Aorta (tissue), 5 donors: ENCODE measurements around the gene MYO15A. TPM values are rescaled to one million over a fixed set of nuclear protein-coding genes. Genes with fewer than 3 reads are reported as not detected.

Experiments used
- ATAC-seq: fragments of 200-7000 bp; cut with Tn5 transposase; one replicate; pipeline ENCODE4 v1.9.1; 2022; ENCODE audit warnings: moderate library complexity; ENCODE audit not compliant: low FRiP score
- DNase-seq, 2 donors: peaks; one replicate each; pipeline ENCODE4 v3.0.0-alpha.2; 2020
- H3K27ac ChIP-seq, 2 donors: one replicate each; pipeline ENCODE4 v1.5.1; 2013; ENCODE audit warnings: low read length in 2 of 2, mild to moderate bottlenecking in 2 of 2, moderate library complexity in 2 of 2, control low read depth in 1 of 2, inconsistent platforms in 1 of 2, low read depth in 1 of 2
- H3K27me3 ChIP-seq, 2 donors: one replicate each; pipeline ENCODE4 v1.6.1; 2013; ENCODE audit warnings: control low read depth in 1 of 2, low read length in 1 of 2, mild to moderate bottlenecking in 1 of 2, moderate library complexity in 1 of 2; ENCODE audit not compliant: insufficient read depth in 2 of 2, control insufficient read depth in 1 of 2
- H3K36me3 ChIP-seq, 2 donors: one replicate each; pipeline ENCODE4 v1.6.1; 2013; ENCODE audit warnings: control low read depth in 1 of 2, low read length in 1 of 2, mild to moderate bottlenecking in 1 of 2; ENCODE audit not compliant: insufficient read depth in 2 of 2, control insufficient read depth in 1 of 2
- H3K4me1 ChIP-seq, 2 donors: one replicate each; pipeline ENCODE4 v1.6.1; 2013; ENCODE audit warnings: low read length in 2 of 2, control low read depth in 1 of 2, mild to moderate bottlenecking in 1 of 2, moderate library complexity in 1 of 2; ENCODE audit not compliant: insufficient read depth in 2 of 2, control insufficient read depth in 1 of 2
- H3K4me3 ChIP-seq, 2 donors: one replicate each; pipeline ENCODE4 v1.5.1; 2013; ENCODE audit warnings: low read length in 2 of 2, control low read depth in 1 of 2, mild to moderate bottlenecking in 1 of 2
- H3K9me3 ChIP-seq: one replicate; pipeline ENCODE4 v1.6.1; 2013; ENCODE audit warnings: mild to moderate bottlenecking, low read length; ENCODE audit not compliant: control insufficient read depth
- WGBS, 2 donors: extraction: QIAGEN DNeasy Blood & Tissue Kit; methylation state at CpG; one replicate each; pipeline ENCODE4 v1.1.7; 2013; 5-methylcytosine and 5-hydroxymethylcytosine counted together
- intact Hi-C, 2 donors: fragments of 100-400 bp; cut with DNase I; formaldehyde crosslinking; loops; one replicate each; pipeline versions ENCODE4 v1.14.2 to v1.15.0; 2022
- polyA plus RNA-seq, 2 donors: library from polyadenylated mRNA; stranded (reverse); fragments of 200-250 nt; gene quantifications; one replicate each; pipeline ENCODE4 v1.2.3, GENCODE V29; 2013
- total RNA-seq, 2 donors: library from RNA; stranded (reverse); fragmentation: NEBNext Ultra II Directional; extraction: Animal tissue kit (Norgen Biotek cat#: 25700); gene quantifications; one replicate each; pipeline ENCODE4 v1.2.1, GENCODE V29; 2021
- donor health status: healthy with polysubstance abuse.
- donor health status: Bipolar disorder and iron deficiency.
- donor health status: DM: no; HTN: no; CAD: no.
- donor health status: DM: no; HTN: no; CAD: no.
- donor health status: DM: yes; HTN: yes; CAD: no.

Gene MYO15A
- total and polyA plus RNA-seq, 4 donors, result 0.25 to 7.5 (median 3.2) TPM

- H3K27ac ChIP-seq, result no peak overlapping the region
- no peaks in the 10 kb centered on the region for H3K36me3 ChIP-seq
- H3K4me1 ChIP-seq, result no peaks in the 10 kb centered on the region
- intact Hi-C loops, result no loop called here
- WGBS, 2 donors, result 97 to 98% methylated on average over 30 of the region's 30 CpGs
- ATAC-seq (no peak), DNase-seq (no peak)
- H3K4me3 ChIP-seq, result no peak overlapping the region
- no peaks in the 10 kb centered on the region for H3K27me3 ChIP-seq
- peaks cover 2% of the 10 kb centered on the region for H3K9me3 ChIP-seq
Observed at GRCh38 chr17:18119938-18120337, 11.4 kb downstream of the MYO15A start.

DNA sequence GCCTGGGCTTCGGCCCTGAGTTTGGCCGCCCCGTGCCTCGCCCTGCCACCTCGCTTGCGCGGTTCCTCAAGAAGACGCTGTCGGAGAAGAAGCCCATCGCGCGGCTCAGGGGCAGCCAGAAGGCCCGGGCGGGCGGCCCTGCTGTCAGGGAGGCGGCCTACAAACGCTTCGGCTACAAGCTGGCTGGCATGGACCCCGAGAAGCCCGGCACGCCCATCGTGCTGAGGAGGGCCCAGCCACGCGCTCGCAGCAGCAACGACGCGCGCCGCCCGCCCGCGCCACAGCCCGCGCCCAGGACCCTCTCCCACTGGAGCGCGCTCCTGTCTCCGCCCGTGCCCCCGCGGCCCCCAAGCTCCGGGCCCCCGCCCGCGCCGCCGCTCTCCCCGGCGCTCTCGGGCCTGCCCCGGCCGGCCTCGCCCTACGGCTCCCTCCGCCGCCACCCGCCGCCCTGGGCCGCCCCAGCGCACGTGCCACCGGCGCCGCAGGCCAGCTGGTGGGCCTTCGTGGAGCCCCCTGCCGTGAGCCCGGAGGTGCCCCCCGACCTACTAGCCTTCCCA lies 12.0 kb downstream of the MYO15A start:
- 75 to 90% methylated on average over 50 to 68 of the region's 68 CpGs for WGBS, 2 donors
- H3K4me3 ChIP-seq, result no peak overlapping the region
- H3K36me3 ChIP-seq, result no peaks in the 10 kb centered on the region
- no peak overlapping the region for H3K27ac ChIP-seq
- peaks cover 2% of the 10 kb centered on the region for H3K9me3 ChIP-seq
- intact Hi-C loops, result no loop called here
- no peak for DNase-seq
- no peak for ATAC-seq
- H3K27me3 ChIP-seq, result no peaks in the 10 kb centered on the region
- no peaks in the 10 kb centered on the region for H3K4me1 ChIP-seq

DNA sequence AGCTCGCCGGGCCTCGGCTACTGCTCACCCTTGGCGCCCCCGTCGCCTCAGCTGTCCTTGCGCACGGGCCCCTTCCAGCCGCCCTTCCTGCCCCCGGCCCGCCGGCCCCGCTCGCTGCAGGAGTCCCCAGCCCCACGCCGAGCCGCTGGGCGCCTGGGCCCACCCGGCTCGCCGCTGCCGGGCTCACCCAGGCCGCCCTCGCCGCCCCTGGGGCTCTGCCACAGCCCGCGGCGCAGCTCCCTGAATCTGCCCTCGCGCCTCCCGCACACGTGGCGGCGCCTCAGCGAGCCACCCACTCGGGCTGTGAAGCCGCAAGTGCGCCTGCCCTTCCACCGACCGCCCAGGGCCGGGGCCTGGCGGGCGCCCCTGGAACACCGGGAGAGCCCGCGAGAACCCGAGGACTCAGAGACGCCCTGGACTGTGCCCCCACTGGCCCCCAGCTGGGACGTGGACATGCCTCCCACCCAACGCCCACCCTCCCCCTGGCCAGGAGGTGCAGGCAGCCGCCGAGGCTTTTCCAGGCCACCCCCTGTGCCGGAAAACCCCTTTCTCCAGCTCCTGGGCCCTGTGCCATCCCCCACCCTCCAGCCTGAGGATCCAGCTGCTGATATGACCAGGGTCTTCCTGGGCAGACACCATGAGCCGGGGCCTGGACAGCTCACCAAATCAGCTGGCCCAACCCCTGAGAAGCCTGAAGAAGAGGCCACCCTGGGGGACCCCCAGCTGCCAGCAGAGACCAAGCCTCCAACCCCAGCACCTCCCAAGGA lies 12.8 kb downstream of the MYO15A start:
- DNase-seq (no peak), ATAC-seq (no peak)
- no peak overlapping the region for H3K4me3 ChIP-seq
- 87 to 90% methylated on average over 43 to 54 of the region's 54 CpGs for WGBS, 2 donors
- H3K27ac ChIP-seq, result no peak overlapping the region
- no peaks in the 10 kb centered on the region for H3K27me3 ChIP-seq
- intact Hi-C loops, result no loop called here
- H3K4me1 ChIP-seq, result no peaks in the 10 kb centered on the region
- peaks cover 2% of the 10 kb centered on the region for H3K9me3 ChIP-seq
- no peaks in the 10 kb centered on the region for H3K36me3 ChIP-seq

DNA sequence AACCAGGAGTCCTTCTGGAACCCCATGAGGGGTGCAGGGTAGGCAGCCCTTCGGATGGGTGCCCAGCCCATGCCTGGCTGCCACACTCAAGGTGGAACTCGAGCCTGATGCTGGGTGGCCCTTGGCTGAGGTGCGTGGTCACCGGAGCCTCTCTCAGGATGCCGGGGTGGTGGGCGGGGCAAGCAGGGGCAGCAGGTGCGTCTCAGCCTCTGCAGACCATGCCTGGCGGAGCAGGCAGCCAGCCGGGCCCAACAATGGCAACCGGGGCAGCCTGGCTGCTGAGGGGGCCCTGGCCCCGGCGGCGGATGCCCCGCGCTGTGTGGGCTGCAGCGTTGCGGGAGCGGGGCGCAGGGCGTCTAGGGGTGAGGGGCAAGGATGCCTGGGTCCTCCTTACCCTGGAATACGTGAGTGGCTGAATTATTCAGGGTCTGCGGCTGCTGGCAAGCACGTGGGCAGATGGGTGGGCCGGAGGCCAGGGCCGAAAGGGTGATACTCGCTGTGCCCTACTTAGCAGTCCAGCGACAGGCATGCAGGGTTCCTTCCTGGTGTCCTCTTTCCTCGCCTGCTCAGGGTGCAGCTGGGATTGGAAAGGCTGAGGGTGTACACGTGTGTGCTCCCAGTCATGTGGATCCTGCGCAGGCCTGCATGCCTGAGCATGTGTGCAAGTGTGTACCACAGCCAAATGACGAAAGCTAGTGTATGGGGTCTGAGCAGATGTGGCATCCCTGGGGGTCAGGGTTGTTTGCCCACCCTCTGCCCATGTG lies 14.6 kb downstream of the MYO15A start:
- H3K27ac ChIP-seq, result no peak overlapping the region
- intact Hi-C loops, result no loop called here
- H3K4me3 ChIP-seq, result no peak overlapping the region
- DNase-seq (no peak), ATAC-seq (no peak)
- 85% methylated on average over 31 of the region's 31 CpGs for WGBS, 2 donors
- H3K4me1 ChIP-seq, result no peaks in the 10 kb centered on the region
- H3K36me3 ChIP-seq, result no peaks in the 10 kb centered on the region
- H3K9me3 ChIP-seq, result peaks cover 2% of the 10 kb centered on the region
- no peaks in the 10 kb centered on the region for H3K27me3 ChIP-seq

DNA sequence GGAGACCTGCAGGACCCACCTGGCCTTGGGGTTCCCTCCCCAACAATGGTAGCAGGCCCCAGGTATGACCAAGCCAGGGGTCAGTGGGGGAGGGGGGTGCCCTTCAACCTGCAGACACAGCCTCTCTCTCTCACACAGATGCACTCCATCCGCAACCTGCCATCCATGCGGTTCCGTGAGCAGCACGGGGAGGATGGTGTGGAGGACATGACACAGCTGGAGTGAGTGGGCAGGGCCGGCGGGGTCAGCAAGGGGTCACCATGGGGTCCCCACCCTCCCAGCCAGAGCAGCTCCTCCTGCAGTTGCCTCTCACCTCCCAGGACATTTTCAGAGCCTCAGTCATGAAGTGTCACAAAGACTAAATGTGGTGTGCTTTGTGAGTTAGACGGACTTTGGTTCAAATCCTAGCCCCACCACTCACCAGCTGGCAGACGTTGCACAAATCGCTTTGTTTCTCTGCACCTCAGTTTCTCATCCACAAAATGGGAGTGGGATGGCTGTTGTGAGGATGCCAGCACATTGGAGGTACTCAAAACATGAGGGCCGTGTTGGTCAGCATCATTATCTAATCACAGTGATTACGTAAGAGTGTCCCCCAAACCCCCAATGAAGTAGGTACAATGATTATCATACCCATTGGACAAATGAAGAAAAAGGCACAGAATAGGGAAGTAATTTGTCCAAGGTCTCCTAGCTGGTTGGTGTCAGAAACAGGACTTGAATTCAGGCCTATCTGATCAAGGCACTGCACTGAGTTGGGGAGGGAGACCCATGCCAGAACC lies 16.0 kb downstream of the MYO15A start:
- Histone ChIP-seq H3K9me3 (peaks cover 2% of the 10 kb centered on the region), H3K4me1 (no peaks in the 10 kb centered on the region), H3K27ac (no peak overlapping the region), H3K27me3 (no peaks in the 10 kb centered on the region), H3K4me3 (no peak overlapping the region), H3K36me3 (no peaks in the 10 kb centered on the region)
- WGBS, 2 donors, result 79 to 80% methylated on average over 11 of the region's 11 CpGs
- ATAC-seq (no peak), DNase-seq (no peak)
- intact Hi-C loops, result no loop called here

GRCh38 chr17:18129041-18129502 lies 20.5 kb downstream of the MYO15A start:
- no peaks in the 10 kb centered on the region for H3K4me1 ChIP-seq
- 43 to 47% methylated on average over 4 of the region's 4 CpGs for WGBS, 2 donors
- no peak overlapping the region for H3K27ac ChIP-seq
- no peak overlapping the region for H3K4me3 ChIP-seq
- no peak for ATAC-seq
- intact Hi-C loops, result no loop called here
- DNase-seq, result no peak
- no peaks in the 10 kb centered on the region for H3K9me3 ChIP-seq
- H3K36me3 ChIP-seq, result no peaks in the 10 kb centered on the region
- no peaks in the 10 kb centered on the region for H3K27me3 ChIP-seq

- 94% methylated on average over 5 of the region's 5 CpGs for WGBS, 2 donors
- intact Hi-C loops, result no loop called here
- H3K4me1 ChIP-seq, result no peaks in the 10 kb centered on the region
- no peak for ATAC-seq
- H3K27me3 ChIP-seq, result no peaks in the 10 kb centered on the region
- no peak overlapping the region for H3K27ac ChIP-seq
- H3K36me3 ChIP-seq, result no peaks in the 10 kb centered on the region
- no peaks in the 10 kb centered on the region for H3K9me3 ChIP-seq
- H3K4me3 ChIP-seq, result no peak overlapping the region
- DNase-seq, result no peak
Observed at GRCh38 chr17:18132711-18133110, 24.2 kb downstream of the MYO15A start.

DNA sequence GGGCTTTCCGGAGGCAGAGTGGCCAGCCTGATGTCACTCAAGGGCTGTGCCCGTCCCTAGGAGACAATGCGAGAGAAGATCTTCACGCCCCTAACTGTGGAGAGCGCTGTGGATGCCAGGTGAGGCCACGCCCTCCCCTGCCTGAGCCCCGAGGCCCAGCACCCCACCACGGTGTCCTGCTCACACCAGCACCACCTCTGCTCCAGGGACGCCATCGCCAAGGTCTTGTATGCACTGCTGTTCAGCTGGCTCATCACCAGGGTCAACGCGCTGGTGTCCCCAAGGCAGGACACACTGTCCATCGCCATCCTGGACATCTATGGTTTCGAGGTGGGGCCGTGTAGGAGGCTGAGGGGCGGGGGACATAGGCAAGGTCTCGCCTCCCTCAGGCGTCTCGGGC lies 27.8 kb downstream of the MYO15A start:
- Histone ChIP-seq H3K4me1 (no peaks in the 10 kb centered on the region), H3K27ac (no peak overlapping the region), H3K27me3 (no peaks in the 10 kb centered on the region), H3K36me3 (no peaks in the 10 kb centered on the region), H3K9me3 (no peaks in the 10 kb centered on the region), H3K4me3 (no peak overlapping the region)
- intact Hi-C loops, result no loop called here
- DNase-seq, result no peak
- ATAC-seq, result no peak
- 79 to 84% methylated on average over 19 of the region's 19 CpGs for WGBS, 2 donors
